ENCODE data around the gene KRT79. TPM values are rescaled to one million over a fixed set of nuclear protein-coding genes. Genes with fewer than 3 reads are reported as not detected.

The KRT79 gene
- total and polyA plus RNA-seq, 2 of the 8 experiments (the other 6 are each of a cell fraction or from before 2014, with no cell fraction given) = not detected

GRCh38 chr12:52798671-52799504 is 35.2 kb downstream of the KRT79 start:
- peaks cover 2% of the 10 kb centered on the region; the same call in 1 of the 2 replicates for H3K23me2 ChIP-seq (ENCODE audit: low read depth, low read length)
- H3K79me2 ChIP-seq (ENCODE audit: control insufficient read depth in 1 of 2, insufficient read depth in 2 of 2, low read length in 2 of 2) = no peaks in the 10 kb centered on the region
- H3K36me3 ChIP-seq (ENCODE audit: control insufficient read depth in 2 of 4, insufficient read depth in 4 of 4, low read length in 3 of 4) = no peaks in the 10 kb centered on the region
- no peak overlapping the region for H3K4me3 ChIP-seq (ENCODE audit: extremely low read depth in 1 of 4, insufficient read depth in 2 of 4, low read depth in 3 of 4, low read length in 4 of 4)
- H2AK5ac ChIP-seq (ENCODE audit: low read depth, low read length) = peak overlapping the region; percentile 76; the same call in 1 of the 2 replicates
- H3K4ac ChIP-seq (replicated peaks; ENCODE audit: insufficient read length, low read depth, low read length) = no peak overlapping the region
- POLR2A ChIA-PET (ENCODE audit: partially characterized antibody) = no interaction called here
- H3K27ac ChIP-seq (ENCODE audit: low read depth, low read length) = no peak overlapping the region
- H4K91ac ChIP-seq (replicated peaks; ENCODE audit: insufficient read length, low read length) = no peak overlapping the region
- H3K9ac ChIP-seq (replicated peaks in 1 of 4; ENCODE audit: extremely low read depth in 1 of 4, low read depth in 3 of 4, low read length in 3 of 4) = no peak overlapping the region
- peaks cover 0 to 11% (median 2%) of the 10 kb centered on the region in 4 experiments; a peak in 3 of 7 replicates for H3K4me1 ChIP-seq (replicated peaks in 1 of 4; ENCODE audit: control insufficient read depth in 3 of 4, insufficient read depth in 4 of 4, low read length in 3 of 4)
- no peak overlapping the region; the same call in 1 of the 2 replicates for H2BK15ac ChIP-seq (ENCODE audit: low read length)
- H2BK20ac ChIP-seq (ENCODE audit: low read length) = no peak overlapping the region
- H3K4me2 ChIP-seq (ENCODE audit: insufficient read depth in 1 of 2, low read depth in 2 of 2, low read length in 2 of 2) = no peak overlapping the region; a peak in 1 of 4 replicates
- TF ChIP-seq SAP30 (IDR thresholded peaks at IDR 0.05; ENCODE audit: insufficient read depth, insufficient replicate concordance, low read length) (no peak), CTCF (IDR thresholded peaks at IDR 0.05; ENCODE audit: control extremely low read depth in 1 of 3, insufficient read depth in 1 of 3, low read depth in 1 of 3, low read length in 3 of 3) (no peak), CEBPB (IDR thresholded peaks at IDR 0.05; ENCODE audit: low read depth, low read length) (no peak), RXRA (IDR thresholded peaks at IDR 0.05; ENCODE audit: insufficient read depth, low read depth, low read length) (no peak), POLR2A (IDR thresholded peaks at IDR 0.05; ENCODE audit: control extremely low read depth in 1 of 2, low read depth in 2 of 2, low read length in 2 of 2) (no peak), TAF1 (IDR thresholded peaks at IDR 0.05; ENCODE audit: low read depth, low read length) (no peak), MAFK (IDR thresholded peaks at IDR 0.05; ENCODE audit: low read depth, low read length) (no peak), CTBP2 (IDR thresholded peaks at IDR 0.05; ENCODE audit: borderline replicate concordance, insufficient read depth, insufficient read length, low read length) (no peak)
- H4K20me1 ChIP-seq (replicated peaks in 1 of 2; ENCODE audit: control insufficient read depth in 1 of 2, insufficient read depth in 2 of 2, low read length in 2 of 2) = no peaks in the 10 kb centered on the region
- 58% methylated on average over 7 of the region's 7 CpGs; no CpG with 5 or more reads in 1 of the 2 experiments for WGBS, 2 experiments (ENCODE audit: extremely low coverage in 1 of 2, insufficient coverage in 1 of 2, insufficient read length in 1 of 2, insufficient replicate concordance in 2 of 2, low coverage in 1 of 2, low lambda C conversion rate in 2 of 2, missing lambda C conversion rate in 1 of 2)
- H3K14ac ChIP-seq (ENCODE audit: insufficient read length) = no peak overlapping the region
- H2BK120ac ChIP-seq (replicated peaks; ENCODE audit: low read depth, low read length) = no peak overlapping the region
- no peak overlapping the region; the same call in 1 of the 2 replicates for H2BK5ac ChIP-seq (ENCODE audit: low read depth, low read length)
- FAIRE-seq (no peak), DNase-seq (ENCODE audit: low read depth in 1 of 2, low spot score in 2 of 2) (no peak)
- no peak overlapping the region for H4K5ac ChIP-seq (ENCODE audit: insufficient read length, low read depth, low read length)
- H2AFZ ChIP-seq (ENCODE audit: low read length) = no peak overlapping the region
- H2BK12ac ChIP-seq (ENCODE audit: low read depth, low read length) = peak overlapping the region; percentile 84; the same call in 1 of the 2 replicates
- no peaks in the 10 kb centered on the region; a peak in 1 of 4 replicates for H3K9me3 ChIP-seq (ENCODE audit: insufficient read depth in 2 of 2, low read depth in 1 of 2, low read length in 1 of 2)
- no peaks in the 10 kb centered on the region for H3K27me3 ChIP-seq (replicated peaks in 1 of 4; ENCODE audit: control insufficient read depth in 3 of 4, extremely low read depth in 1 of 4, insufficient read depth in 3 of 4, low read length in 3 of 4)
- no peak overlapping the region for H3K18ac ChIP-seq (ENCODE audit: extremely low read depth, low read length)
- no peak overlapping the region for H3K56ac ChIP-seq (replicated peaks; ENCODE audit: insufficient read length, low read depth, low read length)
- no peaks in the 10 kb centered on the region for H3K79me1 ChIP-seq (ENCODE audit: low read depth, low read length)
- CTCF ChIA-PET (ENCODE audit: partially characterized antibody) = interaction anchor here (1.9 kb wide), 1 partner anchor 27 kb away, joined by 4 read pairs; no protein-coding TSS in a partner anchor
- H4K8ac ChIP-seq (ENCODE audit: extremely low read depth, insufficient read depth, low read length) = no peak overlapping the region
- no peak overlapping the region for H3K23ac ChIP-seq (ENCODE audit: insufficient read length)

Measured in H1 (cell line).